BJ (cell line): ENCODE measurements around the gene AGAP1. TPM values are rescaled to one million over a fixed set of nuclear protein-coding genes. Genes with fewer than 3 reads are reported as not detected.

Experiments used
- CTCF ChIA-PET: fragments of 350-600 bp; formaldehyde crosslinking; extraction: SDS; loops from one replicate; lab custom pipeline; 2021; ENCODE audit warnings: antibody characterized with exemption, inconsistent platforms; lab: Yijun Ruan, JAX
- POLR2A ChIA-PET: fragments of 300-600 bp; sonication (Branson Sonifier 250); formaldehyde crosslinking; extraction: SDS; loops from one replicate; lab custom pipeline; 2021; ENCODE audit warnings: antibody characterized with exemption; lab: Charles Lee
- DNase-seq: peaks from one replicate; pipeline ENCODE4 v3.0.0-alpha.2; 2011; ENCODE audit warnings: low read depth
- H3K27me3 ChIP-seq: 2 replicates; pipeline ENCODE4 v1.6.0; 2011; ENCODE audit warnings: low read length; ENCODE audit not compliant: control insufficient read depth, insufficient read depth
- H3K36me3 ChIP-seq: 2 replicates; pipeline ENCODE4 v1.5.1; 2011; ENCODE audit warnings: low read length; ENCODE audit not compliant: control insufficient read depth, insufficient read depth
- H3K4me3 ChIP-seq: 2 replicates; pipeline ENCODE4 v1.5.1; 2011; ENCODE audit warnings: low read depth, mild to moderate bottlenecking, control low read depth, low read length
- polyA plus RNA-seq: library from polyadenylated mRNA; depleted of rRNA; stranded (reverse); fragments of >200 nt; gene quantifications from 2 replicates; pipeline ENCODE4 v1.2.3, GENCODE V29; 2011
- TF ChIP-seq, protein P1 (sequence below): IDR thresholded peaks from 2 replicates; pipeline ENCODE4 v1.5.1; 2011; ENCODE audit warnings: low read depth, mild to moderate bottlenecking, control low read depth, inconsistent platforms, low read length, moderate library complexity; ENCODE audit not compliant: insufficient read depth

AGAP1 gene
- polyA plus RNA-seq, 1 experiment, result 14.9 TPM

DNA sequence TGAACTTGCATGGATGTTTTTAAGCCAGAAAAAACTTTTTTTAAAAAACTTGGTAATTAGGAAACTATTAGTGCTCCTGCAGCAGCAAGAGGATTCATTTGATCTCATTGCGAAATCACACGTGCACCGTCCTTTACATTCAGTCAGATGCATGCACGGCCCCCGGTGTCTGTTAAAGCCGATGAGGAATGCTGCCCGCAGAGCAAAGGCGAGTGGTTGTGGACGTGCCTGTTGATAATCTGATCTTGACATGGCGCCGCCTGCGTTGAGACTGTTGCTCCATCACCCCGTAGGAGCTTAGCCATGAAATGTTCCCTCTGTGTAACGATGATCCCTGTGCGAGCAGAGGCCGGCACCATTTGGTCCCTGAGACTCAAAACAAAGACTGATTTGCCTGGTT lies 374.4 kb downstream of the AGAP1 start:
- ChIA-PET CTCF (interaction anchor here (0.7 kb wide), 1 partner anchor 496 kb away, joined by 4 read pairs; no protein-coding TSS in a partner anchor), POLR2A (no interaction called here)
- H3K27me3 ChIP-seq, result no peaks in the 10 kb centered on the region
- no peak overlapping the region for H3K4me3 ChIP-seq
- H3K36me3 ChIP-seq, result no peaks in the 10 kb centered on the region
- TF ChIP-seq, protein P1, sequence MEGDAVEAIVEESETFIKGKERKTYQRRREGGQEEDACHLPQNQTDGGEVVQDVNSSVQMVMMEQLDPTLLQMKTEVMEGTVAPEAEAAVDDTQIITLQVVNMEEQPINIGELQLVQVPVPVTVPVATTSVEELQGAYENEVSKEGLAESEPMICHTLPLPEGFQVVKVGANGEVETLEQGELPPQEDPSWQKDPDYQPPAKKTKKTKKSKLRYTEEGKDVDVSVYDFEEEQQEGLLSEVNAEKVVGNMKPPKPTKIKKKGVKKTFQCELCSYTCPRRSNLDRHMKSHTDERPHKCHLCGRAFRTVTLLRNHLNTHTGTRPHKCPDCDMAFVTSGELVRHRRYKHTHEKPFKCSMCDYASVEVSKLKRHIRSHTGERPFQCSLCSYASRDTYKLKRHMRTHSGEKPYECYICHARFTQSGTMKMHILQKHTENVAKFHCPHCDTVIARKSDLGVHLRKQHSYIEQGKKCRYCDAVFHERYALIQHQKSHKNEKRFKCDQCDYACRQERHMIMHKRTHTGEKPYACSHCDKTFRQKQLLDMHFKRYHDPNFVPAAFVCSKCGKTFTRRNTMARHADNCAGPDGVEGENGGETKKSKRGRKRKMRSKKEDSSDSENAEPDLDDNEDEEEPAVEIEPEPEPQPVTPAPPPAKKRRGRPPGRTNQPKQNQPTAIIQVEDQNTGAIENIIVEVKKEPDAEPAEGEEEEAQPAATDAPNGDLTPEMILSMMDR, result no peak
- DNase-seq, result no peak

DNA sequence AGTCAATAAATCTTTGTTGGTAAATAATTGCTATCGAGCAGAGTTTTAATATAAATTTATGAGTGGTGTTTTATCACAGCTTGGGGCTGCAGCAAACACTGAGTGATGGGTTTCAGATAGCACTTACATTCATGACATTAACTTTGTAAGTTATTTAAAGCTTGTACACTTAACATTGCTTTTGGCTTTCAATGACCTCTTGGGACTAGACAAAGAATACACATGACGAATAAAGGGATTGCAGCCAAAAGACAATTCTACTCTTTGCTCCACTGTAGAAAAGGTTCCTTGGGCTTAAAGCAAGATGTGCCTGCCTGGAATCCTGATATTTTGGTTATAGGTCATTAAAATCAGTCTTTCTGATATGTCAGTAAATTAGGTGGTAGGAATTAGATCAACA lies 374.8 kb downstream of the AGAP1 start:
- DNase-seq, result no peak
- no peaks in the 10 kb centered on the region for H3K36me3 ChIP-seq
- no peak overlapping the region for H3K4me3 ChIP-seq
- CTCF ChIA-PET, result no interaction called here
- TF ChIP-seq, protein P1, result no peak
- no peaks in the 10 kb centered on the region for H3K27me3 ChIP-seq
- POLR2A ChIA-PET, result no interaction called here

DNA sequence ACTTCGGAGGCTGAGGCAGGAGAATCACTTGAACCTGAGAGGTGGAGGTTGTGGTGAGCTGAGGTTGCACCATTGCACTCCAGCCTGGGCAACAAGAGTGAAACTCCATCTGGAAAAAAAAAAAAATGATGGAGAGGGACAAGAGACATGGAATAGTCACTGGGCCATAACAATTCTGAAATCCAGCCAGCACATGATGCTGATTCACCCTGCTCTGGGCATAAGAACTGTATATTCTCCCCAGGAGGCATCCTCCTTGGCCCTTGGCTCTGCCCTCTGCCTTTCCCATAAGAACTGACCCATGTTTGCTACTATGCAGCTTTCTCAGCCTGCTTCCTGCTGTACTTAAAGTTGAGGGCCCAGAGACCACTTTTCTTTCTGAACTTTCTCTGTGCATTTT lies 376.7 kb downstream of the AGAP1 start:
- ChIA-PET POLR2A (no interaction called here), CTCF (no interaction called here)
- H3K36me3 ChIP-seq, result no peaks in the 10 kb centered on the region
- TF ChIP-seq, protein P1, result no peak
- no peak overlapping the region for H3K4me3 ChIP-seq
- no peaks in the 10 kb centered on the region for H3K27me3 ChIP-seq
- no peak for DNase-seq

DNA sequence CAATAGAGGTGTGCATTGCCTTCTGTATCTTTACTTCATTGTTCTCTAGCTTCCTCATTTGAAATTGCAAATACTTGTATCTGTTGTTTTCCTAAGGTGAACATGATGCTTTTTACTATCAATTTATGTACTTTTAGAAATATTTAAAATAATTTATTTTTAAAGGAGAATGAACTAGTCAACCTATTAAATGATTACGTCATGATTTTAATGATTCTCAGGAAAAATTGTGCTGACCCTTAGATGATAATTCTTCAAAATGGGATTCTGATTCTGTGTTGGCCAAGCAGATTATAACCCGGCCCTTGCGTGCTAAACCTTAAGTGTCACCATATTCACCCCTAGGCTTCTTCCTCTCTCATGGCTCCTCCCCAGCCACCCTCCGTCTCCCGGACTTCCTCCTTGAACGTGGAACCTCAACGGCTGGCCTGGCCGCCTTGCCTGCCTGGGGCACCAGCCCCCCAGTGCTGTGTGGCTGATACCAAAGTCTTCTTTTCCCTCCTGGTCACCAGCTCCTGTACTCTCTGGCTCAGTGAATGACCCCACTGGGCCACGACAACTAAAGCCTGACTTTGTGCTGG lies 382.3 kb downstream of the AGAP1 start:
- POLR2A ChIA-PET, result no interaction called here

DNA sequence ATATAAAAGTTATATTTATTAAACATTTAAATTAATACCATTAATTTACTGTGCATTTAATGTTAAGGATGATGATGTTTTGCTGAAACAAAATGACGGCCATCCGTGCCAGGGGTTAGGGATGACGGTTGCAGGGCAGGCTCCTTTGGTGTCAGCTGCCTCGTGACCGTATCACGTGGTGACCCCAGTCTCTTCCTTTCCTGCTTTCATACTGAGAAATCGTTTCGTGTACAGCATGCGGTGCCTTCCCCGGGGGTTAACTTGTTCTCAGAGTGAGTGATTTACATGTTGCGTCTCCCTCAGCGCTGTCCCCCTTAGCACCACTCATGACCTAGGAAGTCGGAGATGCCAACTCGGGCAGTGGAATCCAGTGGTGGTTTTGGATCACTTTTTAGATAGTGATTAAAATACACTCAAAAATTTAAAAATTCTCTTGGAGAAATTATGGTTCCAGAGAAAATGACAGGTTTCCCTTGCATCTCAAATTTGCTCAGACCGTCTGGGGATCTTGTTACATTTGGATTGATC lies 383.5 kb downstream of the AGAP1 start:
- no peak for DNase-seq
- Histone ChIP-seq H3K27me3 (no peaks in the 10 kb centered on the region), H3K4me3 (no peak overlapping the region), H3K36me3 (no peaks in the 10 kb centered on the region)
- ChIA-PET CTCF (no interaction called here), POLR2A (no interaction called here)
- TF ChIP-seq, protein P1, result no peak

More for the DNA sequence above, 382.3 kb downstream of the AGAP1 start:
- no peak for DNase-seq
- TF ChIP-seq, protein P1, result no peak
- CTCF ChIA-PET, result interaction anchor here (0.6 kb wide), 1 partner anchor 13 kb away, joined by 6 read pairs; no protein-coding TSS in a partner anchor
- no peak overlapping the region for H3K4me3 ChIP-seq
- no peaks in the 10 kb centered on the region for H3K27me3 ChIP-seq
- H3K36me3 ChIP-seq, result no peaks in the 10 kb centered on the region
